HG03064 (cell line): ENCODE measurements around the gene TTC28.

Experiments used
- ATAC-seq: cut with Tn5 transposase; IDR thresholded peaks from one replicate; pipeline ENCODE4 v1.9.1; 2021; ENCODE audit warnings: low read depth; ENCODE audit not compliant: unreplicated experiment

The TTC28 gene

GRCh38 chr22:27985323-27986275 lies 694.0 kb downstream of the TTC28 start:
- ATAC-seq, result no peak

GRCh38 chr22:27984723-27985122 lies 694.9 kb downstream of the TTC28 start:
- ATAC-seq, result no peak

GRCh38 chr22:27984001-27984695 lies 695.5 kb downstream of the TTC28 start:
- ATAC-seq, result no peak

GRCh38 chr22:27983361-27983791 lies 696.3 kb downstream of the TTC28 start:
- ATAC-seq, result no peak

GRCh38 chr22:27982630-27983180 lies 696.9 kb downstream of the TTC28 start:
- ATAC-seq, result no peak

GRCh38 chr22:27982106-27982505 lies 697.5 kb downstream of the TTC28 start:
- ATAC-seq, result no peak

GRCh38 chr22:27980424-27981148 lies 699.1 kb downstream of the TTC28 start:
- ATAC-seq, result no peak

- no peak for ATAC-seq
These were observed 700.8 kb downstream of the TTC28 start for GRCh38 chr22:27978802-27979201.

- no peak for ATAC-seq
These were observed 701.3 kb downstream of the TTC28 start for GRCh38 chr22:27978317-27978716.

GRCh38 chr22:27976586-27976985 lies 703.1 kb downstream of the TTC28 start:
- no peak for ATAC-seq

GRCh38 chr22:27975381-27976013 lies 704.1 kb downstream of the TTC28 start:
- no peak for ATAC-seq

- ATAC-seq, result no peak
These were observed 705.8 kb downstream of the TTC28 start for GRCh38 chr22:27973846-27974245.

- ATAC-seq, result no peak
These were observed 706.6 kb downstream of the TTC28 start for GRCh38 chr22:27972732-27973698.

GRCh38 chr22:27971926-27972325 lies 707.7 kb downstream of the TTC28 start:
- ATAC-seq, result no peak

- ATAC-seq, result no peak
These were observed 708.9 kb downstream of the TTC28 start for GRCh38 chr22:27970596-27971220.

- ATAC-seq, result no peak
These were observed 713.2 kb downstream of the TTC28 start for GRCh38 chr22:27966168-27967064.

- no peak for ATAC-seq
These were observed 717.2 kb downstream of the TTC28 start for GRCh38 chr22:27962268-27963044.
